ENCODE measurements around the gene PARVG. TPM values are rescaled to one million over a fixed set of nuclear protein-coding genes. Genes with fewer than 3 reads are reported as not detected.

Gene PARVG
- total and polyA plus RNA-seq, 2 of the 13 experiments (the other 11 are each of a cell fraction or from before 2014, with no cell fraction given): not detected

DNA sequence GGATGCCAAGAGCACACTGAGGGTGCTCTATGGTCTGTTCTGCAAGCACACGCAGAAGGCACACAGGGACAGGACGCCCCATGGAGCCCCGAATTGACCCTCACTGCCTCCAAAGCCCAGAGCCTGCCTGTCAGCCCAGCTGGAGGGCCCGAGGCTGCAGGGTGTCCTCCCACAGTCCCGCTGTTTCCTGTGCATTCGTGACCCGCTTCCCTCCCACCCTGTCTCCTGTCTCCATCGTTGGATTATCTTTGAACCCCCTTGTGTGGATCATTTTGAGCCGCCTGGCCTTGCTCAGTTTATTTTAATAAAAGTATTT lies 25.6 kb downstream of the PARVG start:
- WGBS (ENCODE audit: low lambda C conversion rate): 12% methylated on average over 8 of the region's 9 CpGs
- no peak overlapping the region for H3K4me3 ChIP-seq (replicated peaks in 1 of 3; ENCODE audit: insufficient read depth in 1 of 3, low read depth in 2 of 3, low read length in 3 of 3)
- no peak overlapping the region for H3K4me2 ChIP-seq (ENCODE audit: low read depth, low read length)
- H4K20me1 ChIP-seq (ENCODE audit: insufficient read depth, low read length): no peaks in the 10 kb centered on the region
- POLR2A ChIA-PET: no interaction called here
- H3K4me1 ChIP-seq (ENCODE audit: insufficient read depth, low read length): no peaks in the 10 kb centered on the region
- ATAC-seq (no peak), FAIRE-seq (no peak), DNase-seq (ENCODE audit: low spot score) (no peak)
- H3K36me3 ChIP-seq (replicated peaks in 1 of 2; ENCODE audit: control insufficient read depth in 1 of 2, insufficient read depth in 2 of 2, low read length in 2 of 2): no peaks in the 10 kb centered on the region
- in situ Hi-C loops (cut with HindIII; ENCODE audit: extremely low pct_ligation_motif_present, low pct_unique_long_range_greater_than_20kb): no loop called here
- H3K27ac ChIP-seq (ENCODE audit: extremely low read length, insufficient read depth, low read length): no peak overlapping the region
- no peak overlapping the region for H2AFZ ChIP-seq (ENCODE audit: low read length)
- peaks cover 2 to 27% of the 10 kb centered on the region in 2 experiments; a peak in 4 of 5 replicates for H3K27me3 ChIP-seq (ENCODE audit: control insufficient read depth in 1 of 2, insufficient read depth in 2 of 2, low read length in 2 of 2)
- no peak overlapping the region for H3K9ac ChIP-seq (ENCODE audit: insufficient read depth, low read depth, low read length)
- no peaks in the 10 kb centered on the region for H3K79me2 ChIP-seq (ENCODE audit: insufficient read depth, low read length)
- CTCF ChIA-PET (ENCODE audit: low intra/inter-chr PET ratio, low total read pairs): no interaction called here
- TF ChIP-seq, protein P1, sequence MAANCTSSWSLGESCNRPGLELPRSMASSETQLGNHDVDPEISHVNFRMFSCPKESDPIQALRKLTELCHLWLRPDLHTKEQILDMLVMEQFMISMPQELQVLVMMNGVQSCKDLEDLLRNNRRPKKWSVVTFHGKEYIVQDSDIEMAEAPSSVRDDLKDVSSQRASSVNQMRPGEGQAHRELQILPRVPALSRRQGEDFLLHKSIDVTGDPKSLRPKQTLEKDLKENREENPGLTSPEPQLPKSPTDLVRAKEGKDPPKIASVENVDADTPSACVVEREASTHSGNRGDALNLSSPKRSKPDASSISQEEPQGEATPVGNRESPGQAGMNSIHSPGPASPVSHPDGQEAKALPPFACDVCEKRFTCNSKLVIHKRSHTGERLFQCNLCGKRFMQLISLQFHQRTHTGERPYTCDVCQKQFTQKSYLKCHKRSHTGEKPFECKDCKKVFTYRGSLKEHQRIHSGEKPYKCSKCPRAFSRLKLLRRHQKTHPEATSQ (CRISPR knock-in tag; IDR thresholded peaks at IDR 0.05; ENCODE audit: borderline replicate concordance): no peak
- TF ChIP-seq, protein P2, sequence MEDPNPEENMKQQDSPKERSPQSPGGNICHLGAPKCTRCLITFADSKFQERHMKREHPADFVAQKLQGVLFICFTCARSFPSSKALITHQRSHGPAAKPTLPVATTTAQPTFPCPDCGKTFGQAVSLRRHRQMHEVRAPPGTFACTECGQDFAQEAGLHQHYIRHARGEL (CRISPR knock-in tag; IDR thresholded peaks at IDR 0.05): no peak
- TF ChIP-seq ZNF235 (CRISPR knock-in tag; IDR thresholded peaks at IDR 0.05; ENCODE audit: borderline replicate concordance) (no peak), ZNF180 (CRISPR knock-in tag; IDR thresholded peaks at IDR 0.05; ENCODE audit: borderline replicate concordance, low read depth) (no peak)
- no TSS peak for BruUV-seq (replicated peaks)
- no peaks in the 10 kb centered on the region for H3K9me3 ChIP-seq (ENCODE audit: low read length)
- intact Hi-C loops (cut with micrococcal nuclease; ENCODE audit: unreplicated experiment): no loop called here

DNA sequence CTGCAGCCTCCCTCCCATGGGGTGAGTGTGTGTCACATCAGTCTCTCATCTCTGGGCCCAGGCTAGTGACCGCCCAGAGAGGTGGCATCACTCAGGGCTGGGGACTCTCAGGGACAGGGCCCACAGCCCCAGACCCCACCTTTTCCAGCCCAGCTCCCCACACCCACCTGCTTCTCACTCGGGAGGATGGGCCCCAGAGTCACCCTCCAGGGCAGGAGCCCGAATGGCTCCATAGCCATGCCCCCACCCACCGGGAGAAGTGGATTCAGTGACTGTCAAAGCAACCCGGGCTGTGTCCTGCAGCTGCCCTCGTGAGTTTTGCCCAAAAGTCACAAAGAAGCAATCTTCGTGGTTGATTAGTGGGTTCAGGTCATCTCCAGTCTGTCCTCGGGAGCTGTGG lies 26.0 kb downstream of the PARVG start:
- no peak; the same call in 2 of the 3 replicates for ATAC-seq
- POLR2A ChIA-PET: no interaction called here
- CTCF ChIA-PET (ENCODE audit: low intra/inter-chr PET ratio, low total read pairs): no interaction called here
- no peak overlapping the region for H3K27ac ChIP-seq (ENCODE audit: extremely low read length, insufficient read depth, low read length)
- H3K36me3 ChIP-seq (replicated peaks in 1 of 2; ENCODE audit: control insufficient read depth in 1 of 2, insufficient read depth in 2 of 2, low read length in 2 of 2): no peaks in the 10 kb centered on the region
- no peaks in the 10 kb centered on the region for H3K4me1 ChIP-seq (ENCODE audit: insufficient read depth, low read length)
- H3K9ac ChIP-seq (ENCODE audit: insufficient read depth, low read depth, low read length): no peak overlapping the region
- peaks cover 1 to 23% of the 10 kb centered on the region in 2 experiments; a peak in 4 of 5 replicates for H3K27me3 ChIP-seq (ENCODE audit: control insufficient read depth in 1 of 2, insufficient read depth in 2 of 2, low read length in 2 of 2)
- WGBS (ENCODE audit: low lambda C conversion rate): 0% methylated on average over 5 of the region's 8 CpGs
- intact Hi-C loops (cut with micrococcal nuclease; ENCODE audit: unreplicated experiment) (no loop called here), in situ Hi-C loops (cut with HindIII; ENCODE audit: extremely low pct_ligation_motif_present, low pct_unique_long_range_greater_than_20kb) (no loop called here)
- H3K4me3 ChIP-seq (replicated peaks in 1 of 3; ENCODE audit: insufficient read depth in 1 of 3, low read depth in 2 of 3, low read length in 3 of 3): no peak overlapping the region
- H3K9me3 ChIP-seq (ENCODE audit: low read length): no peaks in the 10 kb centered on the region
- no peak for FAIRE-seq
- DNase-seq (ENCODE audit: low spot score): no peak
- H2AFZ ChIP-seq (ENCODE audit: low read length): no peak overlapping the region
- no peak overlapping the region for H3K4me2 ChIP-seq (ENCODE audit: low read depth, low read length)
- H3K79me2 ChIP-seq (ENCODE audit: insufficient read depth, low read length): no peaks in the 10 kb centered on the region
- no TSS peak for BruUV-seq (replicated peaks)
- H4K20me1 ChIP-seq (ENCODE audit: insufficient read depth, low read length): no peaks in the 10 kb centered on the region
- TF ChIP-seq NR1H2 (CRISPR knock-in tag; IDR thresholded peaks at IDR 0.05; ENCODE audit: borderline replicate concordance, low read depth): no peak
- no peak for TF ChIP-seq AGO2 (optimal IDR thresholded peaks at IDR 0.05; ENCODE audit: low read depth, low read length)
- TF ChIP-seq ZBTB7A (CRISPR knock-in tag; IDR thresholded peaks at IDR 0.05): no peak
- TF ChIP-seq ZSCAN31 (CRISPR knock-in tag; IDR thresholded peaks at IDR 0.05; ENCODE audit: low read depth): no peak
- TF ChIP-seq HNRNPUL1 (IDR thresholded peaks at IDR 0.05; ENCODE audit: low read depth, low read length): no peak
- TF ChIP-seq, protein P3, sequence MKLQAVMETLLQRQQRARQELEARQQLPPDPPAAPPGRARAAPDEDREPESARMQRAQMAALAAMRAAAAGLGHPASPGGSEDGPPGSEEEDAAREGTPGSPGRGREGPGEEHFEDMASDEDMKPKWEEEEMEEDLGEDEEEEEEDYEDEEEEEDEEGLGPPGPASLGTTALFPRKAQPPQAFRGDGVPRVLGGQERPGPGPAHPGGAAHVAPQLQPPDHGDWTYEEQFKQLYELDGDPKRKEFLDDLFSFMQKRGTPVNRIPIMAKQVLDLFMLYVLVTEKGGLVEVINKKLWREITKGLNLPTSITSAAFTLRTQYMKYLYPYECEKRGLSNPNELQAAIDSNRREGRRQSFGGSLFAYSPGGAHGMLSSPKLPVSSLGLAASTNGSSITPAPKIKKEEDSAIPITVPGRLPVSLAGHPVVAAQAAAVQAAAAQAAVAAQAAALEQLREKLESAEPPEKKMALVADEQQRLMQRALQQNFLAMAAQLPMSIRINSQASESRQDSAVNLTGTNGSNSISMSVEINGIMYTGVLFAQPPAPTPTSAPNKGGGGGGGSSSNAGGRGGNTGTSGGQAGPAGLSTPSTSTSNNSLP (IDR thresholded peaks at IDR 0.05; ENCODE audit: low read depth, low read length): no peak
- no peak for TF ChIP-seq ARNT2 (CRISPR knock-in tag; IDR thresholded peaks at IDR 0.05; ENCODE audit: low read depth)
- TF ChIP-seq TSC22D2 (CRISPR knock-in tag; IDR thresholded peaks at IDR 0.05; ENCODE audit: borderline replicate concordance): no peak
- no peak for TF ChIP-seq RAD51 (IDR thresholded peaks at IDR 0.05; ENCODE audit: borderline replicate concordance)
